OCI-LY3 (cell line): ENCODE measurements around the gene DUSP9.

Source experiments
- H2AFZ ChIP-seq: fragments of 200-600, 300-600 bp; shearing (Covaris generic); 2 replicates; pipeline ENCODE4 v1.6.0; 2014; ENCODE audit warnings: antibody characterized with exemption, low read depth, low read length
- H3K27ac ChIP-seq: fragments of 200-600, 300-600 bp; sonication (generic); 2 replicates; pipeline ENCODE4 v1.5.1; 2014; ENCODE audit warnings: mild to moderate bottlenecking, low read length, moderate library complexity, mixed read lengths
- H3K27me3 ChIP-seq: fragments of 200-600, 300-600 bp; sonication (generic); 2 replicates; pipeline ENCODE4 v1.6.1; 2014; ENCODE audit warnings: low read depth, low read length, mixed read lengths
- H3K36me3 ChIP-seq: fragments of 200-600, 300-600 bp; sonication (generic); replicated peaks from 2 replicates; pipeline ENCODE3; 2014; ENCODE audit warnings: low read depth, low read length, mixed read lengths
- H3K4me1 ChIP-seq: fragments of 300-600, 200-600 bp; sonication (generic); 2 replicates; pipeline ENCODE4 v1.6.1; 2014; ENCODE audit warnings: low read length, mixed read lengths
- H3K4me2 ChIP-seq: fragments of 200-600, 300-600 bp; sonication (generic); 2 replicates; pipeline ENCODE4 v1.6.1; 2014; ENCODE audit warnings: low read length, mixed read lengths
- H3K4me3 ChIP-seq: fragments of 300-600, 200-600 bp; sonication (generic); 2 replicates; pipeline ENCODE4 v1.5.1; 2014; ENCODE audit warnings: antibody characterized with exemption, mild to moderate bottlenecking, low read length, moderate library complexity
- H3K79me2 ChIP-seq: fragments of 300-600, 200-600 bp; shearing (Covaris generic); 2 replicates; pipeline ENCODE4 v1.6.1; 2014; ENCODE audit warnings: mild to moderate bottlenecking, low read length, mixed read lengths
- H3K9ac ChIP-seq: fragments of 300-600, 200-600 bp; shearing (Covaris generic); 2 replicates; pipeline ENCODE4 v1.6.0; 2014; ENCODE audit warnings: mild to moderate bottlenecking, low read length, moderate library complexity
- H3K9me3 ChIP-seq: fragments of 200-600, 300-600 bp; shearing (Covaris generic); 2 replicates; pipeline ENCODE4 v1.6.1; 2014; ENCODE audit warnings: low read length, mixed read lengths; ENCODE audit not compliant: insufficient read depth
- H4K20me1 ChIP-seq: fragments of 200-600, 300-600 bp; sonication (generic); 2 replicates; pipeline ENCODE4 v1.6.1; 2016; ENCODE audit warnings: low read length, mixed read lengths; ENCODE audit not compliant: insufficient read depth
- CTCF ChIP-seq: fragments of 200-600, 300-600 bp; sonication (generic); IDR thresholded peaks from 2 replicates; pipeline ENCODE4 v1.5.1; 2014; ENCODE audit warnings: antibody characterized with exemption, low read length, low read depth
- EZH2phosphoT487 ChIP-seq: fragments of 200-600 bp; shearing (Covaris generic); IDR thresholded peaks from 2 replicates; pipeline ENCODE4 v1.6.1; 2018; ENCODE audit warnings: antibody characterized with exemption, mixed run types, low read depth

DUSP9 gene

GRCh38 chrX:153625271-153626024 is 21.6 kb upstream of the DUSP9 start:
- Histone ChIP-seq H3K27ac (no peak overlapping the region), H3K4me2 (no peak overlapping the region), H3K36me3 (no peaks in the 10 kb centered on the region), H4K20me1 (no peaks in the 10 kb centered on the region), H3K4me3 (no peak overlapping the region), H3K79me2 (no peaks in the 10 kb centered on the region), H3K9ac (no peak overlapping the region), H3K27me3 (peaks cover under 1% of the 10 kb centered on the region; the same call in 1 of the 2 replicates), H3K4me1 (no peaks in the 10 kb centered on the region), H3K9me3 (no peaks in the 10 kb centered on the region), H2AFZ (no peak overlapping the region)
- no peak for TF ChIP-seq EZH2phosphoT487
- TF ChIP-seq CTCF: no peak

GRCh38 chrX:153626025-153626633 is 20.9 kb upstream of the DUSP9 start:
- Histone ChIP-seq H3K9ac (no peak overlapping the region), H3K27ac (no peak overlapping the region), H3K4me2 (no peak overlapping the region), H3K79me2 (no peaks in the 10 kb centered on the region), H3K9me3 (no peaks in the 10 kb centered on the region), H3K4me1 (no peaks in the 10 kb centered on the region), H3K36me3 (no peaks in the 10 kb centered on the region), H3K27me3 (peaks cover 6% of the 10 kb centered on the region), H3K4me3 (no peak overlapping the region), H4K20me1 (no peaks in the 10 kb centered on the region), H2AFZ (no peak overlapping the region)
- TF ChIP-seq EZH2phosphoT487 (no peak), CTCF (no peak)

GRCh38 chrX:153626863-153627674 is 19.9 kb upstream of the DUSP9 start:
- Histone ChIP-seq H2AFZ (no peak overlapping the region), H3K9ac (no peak overlapping the region), H3K36me3 (no peaks in the 10 kb centered on the region), H3K79me2 (no peaks in the 10 kb centered on the region), H3K4me3 (no peak overlapping the region), H3K9me3 (no peaks in the 10 kb centered on the region), H3K27ac (no peak overlapping the region), H3K27me3 (peaks cover 9% of the 10 kb centered on the region), H4K20me1 (no peaks in the 10 kb centered on the region), H3K4me1 (no peaks in the 10 kb centered on the region), H3K4me2 (no peak overlapping the region)
- no peak for TF ChIP-seq CTCF
- no peak for TF ChIP-seq EZH2phosphoT487

DNA sequence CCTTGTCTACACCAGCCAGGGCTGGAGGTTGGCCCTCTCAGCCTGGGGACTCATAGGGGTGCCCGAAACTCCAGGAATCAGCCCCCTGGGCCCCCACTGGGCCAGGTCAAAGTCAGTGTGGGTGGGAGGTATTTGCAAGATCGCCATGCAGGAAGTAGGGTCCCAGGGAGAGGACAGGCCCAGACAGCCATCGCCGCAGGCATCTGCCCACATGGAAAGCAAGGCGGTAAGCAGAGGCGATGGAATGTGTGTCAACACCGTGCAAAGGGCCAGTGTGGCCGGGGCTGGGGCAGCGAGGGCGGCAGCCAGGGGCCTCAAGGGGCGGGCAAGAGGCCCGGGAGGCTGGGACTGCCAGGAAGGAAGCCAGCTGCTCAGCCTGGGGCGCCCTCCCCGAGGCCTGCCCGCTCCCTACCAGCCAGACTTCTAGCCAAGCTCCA is 19.3 kb upstream of the DUSP9 start:
- H3K9ac ChIP-seq: no peak overlapping the region

More for the DNA sequence above, 19.3 kb upstream of the DUSP9 start:
- no peaks in the 10 kb centered on the region for H3K36me3 ChIP-seq
- no peak overlapping the region for H3K4me3 ChIP-seq
- TF ChIP-seq EZH2phosphoT487 (no peak), CTCF (no peak)
- no peak overlapping the region for H3K27ac ChIP-seq
- H3K27me3 ChIP-seq: peaks cover 9% of the 10 kb centered on the region
- no peaks in the 10 kb centered on the region for H4K20me1 ChIP-seq
- H3K4me2 ChIP-seq: no peak overlapping the region
- no peaks in the 10 kb centered on the region for H3K4me1 ChIP-seq
- no peaks in the 10 kb centered on the region for H3K9me3 ChIP-seq
- no peaks in the 10 kb centered on the region for H3K79me2 ChIP-seq
- no peak overlapping the region for H2AFZ ChIP-seq
